ENCODE data around the gene APOC3. TPM values are rescaled to one million over a fixed set of nuclear protein-coding genes. Genes with fewer than 3 reads are reported as not detected.

The APOC3 gene
- total and polyA plus RNA-seq, 12 donors: 0.12 to 0.64 TPM; not detected in 10

- DNase-seq (no peak), ATAC-seq (peak in 2 of 8 donors; percentile 15 to 23)
- TF ChIP-seq, protein P1, sequence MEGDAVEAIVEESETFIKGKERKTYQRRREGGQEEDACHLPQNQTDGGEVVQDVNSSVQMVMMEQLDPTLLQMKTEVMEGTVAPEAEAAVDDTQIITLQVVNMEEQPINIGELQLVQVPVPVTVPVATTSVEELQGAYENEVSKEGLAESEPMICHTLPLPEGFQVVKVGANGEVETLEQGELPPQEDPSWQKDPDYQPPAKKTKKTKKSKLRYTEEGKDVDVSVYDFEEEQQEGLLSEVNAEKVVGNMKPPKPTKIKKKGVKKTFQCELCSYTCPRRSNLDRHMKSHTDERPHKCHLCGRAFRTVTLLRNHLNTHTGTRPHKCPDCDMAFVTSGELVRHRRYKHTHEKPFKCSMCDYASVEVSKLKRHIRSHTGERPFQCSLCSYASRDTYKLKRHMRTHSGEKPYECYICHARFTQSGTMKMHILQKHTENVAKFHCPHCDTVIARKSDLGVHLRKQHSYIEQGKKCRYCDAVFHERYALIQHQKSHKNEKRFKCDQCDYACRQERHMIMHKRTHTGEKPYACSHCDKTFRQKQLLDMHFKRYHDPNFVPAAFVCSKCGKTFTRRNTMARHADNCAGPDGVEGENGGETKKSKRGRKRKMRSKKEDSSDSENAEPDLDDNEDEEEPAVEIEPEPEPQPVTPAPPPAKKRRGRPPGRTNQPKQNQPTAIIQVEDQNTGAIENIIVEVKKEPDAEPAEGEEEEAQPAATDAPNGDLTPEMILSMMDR (IDR thresholded peaks at IDR 0.05): no peak
- WGBS, 2 donors: 75 to 80% methylated on average over 5 of the region's 5 CpGs
- Histone ChIP-seq H3K9me3 (no peaks in the 10 kb centered on the region), H3K4me3 (no peak overlapping the region), H3K4me1 (peaks cover 0 to 46% (median 23%) of the 10 kb centered on the region in 9 donors), H3K27me3 (no peaks in the 10 kb centered on the region), H3K36me3 (peaks cover 0 to 100% (median 52%) of the 10 kb centered on the region in 9 donors), H3K27ac (peak overlapping the region in 1 of 10 donors; percentile 4)
- intact Hi-C loops (cut with DNase I): loop anchor here in 1 of 10 donors (10.0 kb wide), 1 partner anchor 360 kb away; no protein-coding TSS in a partner anchor
Measured at GRCh38 chr11:116864531-116864930, 34.8 kb downstream of the APOC3 start.

GRCh38 chr11:116865696-116866095 is 36.0 kb downstream of the APOC3 start:
- Histone ChIP-seq H3K27ac (peak overlapping the region in 1 of 10 donors; percentile 13), H3K27me3 (no peaks in the 10 kb centered on the region), H3K9me3 (no peaks in the 10 kb centered on the region), H3K4me1 (peaks cover 0 to 58% (median 25%) of the 10 kb centered on the region in 9 donors), H3K4me3 (no peak overlapping the region), H3K36me3 (peaks cover 0 to 100% (median 50%) of the 10 kb centered on the region in 9 donors)
- no peak for DNase-seq
- intact Hi-C loops (cut with DNase I): loop anchor here in 1 of 10 donors (10.0 kb wide), 1 partner anchor 359 kb away; no protein-coding TSS in a partner anchor
- WGBS, 2 donors: 67 to 70% methylated on average over 1 of the region's 1 CpG
- TF ChIP-seq, protein P1 (IDR thresholded peaks at IDR 0.05): no peak
- ATAC-seq: no peak

GRCh38 chr11:116866804-116867455 is 37.2 kb downstream of the APOC3 start:
- ATAC-seq: peak; percentile 26 to 63 (median 52)
- Histone ChIP-seq H3K4me1 (peaks cover 0 to 70% (median 33%) of the 10 kb centered on the region in 9 donors), H3K27ac (peak overlapping the region in 7 of 10 donors; percentile 9 to 73 (median 61))

DNA sequence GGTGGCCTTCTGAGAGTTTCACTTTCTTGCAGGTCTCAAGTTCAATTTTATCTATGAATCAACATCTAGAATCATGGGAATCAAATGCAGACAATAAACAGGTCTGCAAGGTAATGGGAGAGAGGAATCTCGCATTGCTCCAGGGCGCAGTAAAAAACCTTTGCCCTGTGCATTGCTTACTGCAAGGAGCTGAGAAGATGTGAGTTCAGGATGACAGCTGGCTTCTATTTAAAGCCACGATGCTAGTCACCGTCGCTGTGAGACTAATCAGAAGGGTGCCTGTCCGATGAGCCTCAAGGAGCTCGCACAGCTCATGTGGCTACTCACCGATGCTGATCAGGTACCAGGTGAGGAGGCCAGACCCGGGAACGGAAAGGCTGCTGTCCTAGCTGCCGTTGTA is 37.9 kb downstream of the APOC3 start:
- no peak overlapping the region for H3K4me3 ChIP-seq
- peaks cover 0 to 100% (median 31%) of the 10 kb centered on the region in 9 donors for H3K36me3 ChIP-seq
- H3K9me3 ChIP-seq: no peaks in the 10 kb centered on the region
- peak in 6 of 8 donors; percentile 9 to 27 (median 17) for ATAC-seq
- peaks cover 0 to 77% (median 34%) of the 10 kb centered on the region in 9 donors for H3K4me1 ChIP-seq
- TF ChIP-seq, protein P1 (IDR thresholded peaks at IDR 0.05): no peak
- H3K27ac ChIP-seq: peak overlapping the region in 7 of 10 donors; percentile 61 to 73 (median 70)
- DNase-seq: no peak
- intact Hi-C loops (cut with DNase I): loop anchor here in 1 of 10 donors (10.0 kb wide), 1 partner anchor 357 kb away; no protein-coding TSS in a partner anchor
- no peaks in the 10 kb centered on the region for H3K27me3 ChIP-seq
- WGBS, 2 donors: 72 to 87% methylated on average over 11 of the region's 11 CpGs

More at GRCh38 chr11:116866804-116867455, 37.2 kb downstream of the APOC3 start:
- no peak for DNase-seq
- Histone ChIP-seq H3K36me3 (peaks cover 0 to 100% (median 38%) of the 10 kb centered on the region in 9 donors), H3K4me3 (no peak overlapping the region), H3K9me3 (no peaks in the 10 kb centered on the region), H3K27me3 (no peaks in the 10 kb centered on the region)
- WGBS, 2 donors: 84 to 85% methylated on average over 6 of the region's 6 CpGs
- intact Hi-C loops (cut with DNase I): loop anchor here in 1 of 10 donors (10.0 kb wide), 1 partner anchor 358 kb away; no protein-coding TSS in a partner anchor
- TF ChIP-seq, protein P1 (IDR thresholded peaks at IDR 0.05): no peak

All from heart right ventricle (tissue), 16 donors.